Measurements from ENCODE around the gene IER5L.

DNA sequence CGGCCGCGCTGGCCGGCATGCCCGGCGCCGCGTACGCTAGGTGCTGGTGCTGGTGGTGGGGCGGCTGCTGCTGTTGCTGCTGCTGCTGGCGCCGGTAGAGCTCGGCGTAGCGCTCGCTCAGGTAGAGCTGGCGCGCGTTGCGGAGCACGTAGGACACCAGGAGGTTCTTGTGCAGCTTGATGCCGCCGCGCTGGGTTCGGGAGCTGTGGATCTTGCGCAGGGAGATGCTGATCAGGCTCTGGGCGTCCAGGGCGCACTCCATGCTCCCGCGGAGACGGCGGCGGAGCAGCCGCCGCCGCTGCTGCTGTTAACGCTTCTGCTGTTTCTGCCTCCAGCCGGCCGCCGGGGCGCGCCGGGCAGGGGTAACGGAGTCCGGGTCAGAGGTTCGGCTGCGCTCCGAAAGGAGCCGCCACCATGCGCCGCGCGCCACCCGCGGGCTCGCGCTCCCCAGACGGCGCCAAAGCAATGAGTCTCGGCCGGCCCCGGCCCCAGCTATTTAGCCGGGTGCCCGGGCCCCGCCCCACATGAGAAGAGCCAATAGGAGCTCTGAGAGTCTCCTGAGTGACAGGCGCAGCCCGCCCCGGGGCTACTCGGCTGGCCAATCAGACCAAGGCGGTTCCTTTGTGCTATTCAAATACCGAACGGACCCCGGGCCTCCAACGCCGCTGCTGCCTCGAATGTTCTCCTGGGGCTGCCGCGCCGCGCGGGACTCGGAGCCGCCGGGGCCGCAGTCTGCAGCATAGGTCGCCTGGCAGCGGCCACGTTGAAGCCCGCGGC is at the start of gene IER5L:
- TF ChIP-seq EZH2 (IDR thresholded peaks at IDR 0.05; ENCODE audit: insufficient read depth, poor library complexity, severe bottlenecking) (no peak), EZH2phosphoT487 (IDR thresholded peaks at IDR 0.05; ENCODE audit: insufficient read depth, low read depth) (no peak)

Measured in GM23248 (cell line).